NCI-H2196 (cell line): Measurements from ENCODE around the gene CENPP.
"Not testable (repeated sequence)": the region's sequence is repeated elsewhere in the genome, so short reads cannot be mapped to it uniquely, and the experiment has no call there.

Experiments used
- DNase-seq: peaks from one replicate; lab custom pipeline; 2025; ENCODE audit not compliant: unreplicated experiment; lab: John Stamatoyannopoulos, UW

The CENPP gene

DNA sequence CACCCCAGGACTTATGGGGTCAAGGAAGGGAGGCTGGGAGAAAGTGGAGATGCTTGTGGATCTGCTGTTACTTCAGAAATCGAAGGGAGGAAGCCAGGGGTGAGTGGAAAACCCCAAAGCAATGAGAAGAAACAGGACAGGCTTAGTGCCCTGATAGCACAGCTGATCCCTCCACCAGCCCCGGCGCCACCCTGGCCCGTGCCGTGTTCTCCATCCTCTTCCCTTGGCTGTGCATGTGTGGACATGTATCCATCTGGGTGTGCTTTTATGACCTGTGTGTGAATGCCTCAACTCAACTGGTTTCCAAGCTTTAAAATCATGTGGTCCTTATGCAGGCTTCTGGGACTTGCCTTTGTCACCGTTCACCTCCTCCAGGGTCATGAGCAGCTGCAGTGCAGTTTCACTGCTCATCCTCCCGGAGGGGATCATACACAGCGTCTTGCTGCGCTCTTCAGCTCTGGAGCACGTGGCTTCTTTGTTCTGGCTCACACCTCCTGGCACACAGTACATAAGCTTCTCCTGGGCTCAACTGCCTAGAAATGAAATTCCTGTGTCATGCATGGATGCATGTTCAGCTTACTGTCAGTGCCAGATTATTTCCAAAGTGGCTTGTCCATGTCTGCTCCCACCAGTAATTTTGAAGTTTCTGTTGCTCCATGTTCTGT, 286.0 kb downstream of the CENPP start:
- peak; percentile 7 for DNase-seq

DNA sequence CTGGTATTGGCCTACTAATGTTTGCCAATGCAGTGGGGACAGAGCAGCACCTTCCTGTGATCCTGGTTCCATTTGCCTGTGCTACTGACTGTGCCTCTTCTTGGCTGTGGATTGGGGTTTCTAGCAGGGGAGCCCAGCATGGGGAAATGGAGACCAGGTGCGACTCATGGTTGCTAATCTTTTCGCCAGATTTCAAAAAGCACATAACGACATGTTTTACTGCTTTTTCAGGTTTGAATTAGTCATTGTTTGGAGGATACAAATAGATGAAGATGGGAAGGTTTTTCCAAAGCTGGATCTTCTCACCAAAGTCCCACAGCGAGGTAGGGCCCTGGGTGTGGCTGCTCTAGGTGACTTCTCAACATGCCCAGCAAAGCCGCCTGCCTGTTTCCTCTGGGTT, 286.5 kb downstream of the CENPP start:
- DNase-seq: no peak

DNA sequence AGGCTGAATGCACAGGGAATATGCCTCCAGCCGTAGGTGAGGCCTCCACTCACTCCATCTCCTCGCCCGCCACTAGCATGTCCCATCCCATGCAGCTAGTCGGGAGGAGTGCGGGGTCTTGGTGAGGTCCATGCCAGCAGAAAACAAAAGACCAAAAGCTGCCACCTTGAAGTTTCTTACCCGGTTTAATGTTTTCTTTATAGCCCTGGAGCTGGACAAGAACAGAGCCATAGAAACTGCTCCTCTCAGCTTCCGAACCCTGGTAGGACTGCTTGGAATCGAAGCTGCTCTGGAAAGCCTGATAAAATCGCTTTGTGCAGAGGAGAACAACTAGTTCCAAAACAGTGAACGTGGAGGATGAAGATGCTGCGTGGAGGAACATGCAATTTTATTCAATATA, 287.1 kb downstream of the CENPP start:
- no peak for DNase-seq

DNA sequence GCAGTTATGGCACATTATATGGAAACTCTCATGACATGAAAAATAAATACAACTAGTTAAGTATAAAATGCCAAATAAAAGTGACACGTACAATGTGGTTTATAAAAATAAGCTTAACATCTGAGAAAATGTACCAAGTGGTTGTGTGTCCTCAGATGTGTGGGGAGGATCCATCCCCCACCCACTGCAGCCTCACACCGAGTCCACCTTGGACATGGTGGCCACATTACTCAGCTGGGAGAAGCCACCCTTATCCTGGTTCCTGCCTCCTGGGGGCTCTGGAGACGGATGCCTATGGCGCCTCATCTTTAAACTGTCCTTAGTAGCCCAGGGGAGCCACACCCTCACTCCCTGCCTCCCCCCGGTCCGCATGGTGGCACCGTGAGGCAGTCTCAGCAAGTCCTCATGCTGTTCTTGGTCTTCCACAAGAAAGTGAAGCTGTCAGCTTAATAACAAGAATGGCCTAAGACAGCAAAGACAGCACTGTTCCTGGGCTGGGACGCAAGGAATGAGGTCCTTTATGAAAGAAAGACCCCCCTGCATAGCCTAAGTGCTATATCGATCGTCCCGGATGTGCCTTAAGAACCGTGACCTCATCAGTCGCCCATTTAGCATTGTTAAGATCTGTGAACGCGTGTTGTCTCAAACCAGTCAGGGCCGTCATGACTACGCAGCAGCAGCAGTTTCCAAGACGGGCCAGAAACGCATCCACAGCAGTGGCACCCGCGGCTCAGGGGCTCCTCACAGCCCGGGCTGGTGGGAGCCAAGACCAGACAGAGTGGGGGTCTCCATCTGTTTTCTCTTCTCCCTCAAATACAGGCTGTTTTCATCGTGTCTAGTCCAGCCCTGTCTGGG, 287.7 kb downstream of the CENPP start:
- DNase-seq: no peak

DNA sequence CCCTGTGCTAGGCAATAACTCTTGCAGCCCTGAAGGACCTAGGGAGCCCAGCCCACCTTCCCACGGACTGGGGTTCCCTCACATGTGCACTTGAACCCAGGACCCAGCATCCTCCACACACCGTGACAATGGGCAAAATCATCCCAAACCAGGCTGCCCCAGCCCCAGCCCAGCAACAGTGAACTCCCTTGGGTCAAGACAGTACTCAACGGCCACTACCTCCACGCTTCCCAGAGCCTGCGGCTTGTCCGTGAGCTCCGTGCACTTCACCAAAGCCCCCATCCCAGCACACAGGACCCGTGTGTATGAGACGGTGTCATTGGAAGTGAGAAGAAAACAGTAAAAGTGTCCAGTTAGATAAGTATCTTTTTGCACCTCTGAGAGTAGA, 288.4 kb downstream of the CENPP start:
- DNase-seq: no peak

DNA sequence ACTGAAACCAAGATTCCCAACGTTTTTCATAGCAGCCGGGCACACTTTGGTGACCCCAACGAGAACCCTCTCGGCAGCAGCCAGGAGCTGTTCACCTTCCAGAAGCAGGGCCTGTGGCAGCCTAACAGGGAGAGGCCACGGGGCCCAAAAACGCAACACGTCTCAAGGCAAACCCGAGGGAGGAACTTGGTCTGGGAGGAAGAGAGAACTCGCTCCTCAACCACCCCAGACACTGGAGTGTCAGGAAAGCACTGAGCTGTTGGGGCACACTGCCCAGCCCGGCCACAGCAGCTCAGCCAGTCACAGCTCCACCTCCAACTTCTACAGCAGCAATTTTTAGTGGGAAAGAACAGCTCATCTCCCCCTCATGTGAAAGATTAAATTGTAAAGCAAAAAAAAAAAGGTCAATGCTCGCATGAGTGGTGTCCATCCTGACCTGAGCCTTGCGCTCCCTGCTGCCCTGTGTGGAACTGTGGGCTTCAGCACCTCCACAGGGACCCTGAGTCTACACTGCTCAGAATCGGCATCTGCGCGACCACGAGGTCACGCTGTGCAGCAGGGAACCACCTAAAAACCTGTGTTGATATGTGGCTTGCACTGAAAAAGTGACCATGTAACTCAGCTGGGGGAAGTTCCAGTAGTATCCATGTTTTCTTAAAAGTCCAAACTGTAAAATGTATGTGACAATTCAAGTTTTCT, 289.2 kb downstream of the CENPP start:
- no peak for DNase-seq

- DNase-seq: no peak
These were observed 290.0 kb downstream of the CENPP start for GRCh38 chr9:92615790-92616189.

DNA sequence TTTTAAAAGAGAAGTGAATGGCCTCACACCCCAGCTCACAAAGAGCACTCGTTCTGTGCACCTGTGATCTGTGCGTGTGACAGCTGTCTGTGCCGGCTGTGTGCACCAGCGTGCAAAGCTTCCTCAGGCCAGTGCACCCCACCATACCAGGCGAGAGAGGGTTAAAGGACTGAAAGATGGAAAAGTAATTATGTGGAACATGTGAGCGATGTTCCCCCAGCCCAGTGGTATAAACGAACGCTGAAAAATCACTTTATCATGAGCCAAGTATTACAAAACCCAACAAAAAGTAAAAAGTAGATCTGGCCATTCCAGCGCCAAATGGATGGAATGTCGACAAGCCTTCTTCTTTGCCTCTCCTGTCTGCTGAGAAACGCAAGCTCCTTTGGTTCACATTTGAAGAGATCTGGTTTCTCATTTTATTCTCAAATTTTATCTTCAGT, 290.5 kb downstream of the CENPP start:
- DNase-seq: no peak

- DNase-seq: no peak
These were observed 290.9 kb downstream of the CENPP start for GRCh38 chr9:92616655-92617111.

GRCh38 chr9:92617195-92617813, 291.6 kb downstream of the CENPP start:
- DNase-seq: no peak

DNA sequence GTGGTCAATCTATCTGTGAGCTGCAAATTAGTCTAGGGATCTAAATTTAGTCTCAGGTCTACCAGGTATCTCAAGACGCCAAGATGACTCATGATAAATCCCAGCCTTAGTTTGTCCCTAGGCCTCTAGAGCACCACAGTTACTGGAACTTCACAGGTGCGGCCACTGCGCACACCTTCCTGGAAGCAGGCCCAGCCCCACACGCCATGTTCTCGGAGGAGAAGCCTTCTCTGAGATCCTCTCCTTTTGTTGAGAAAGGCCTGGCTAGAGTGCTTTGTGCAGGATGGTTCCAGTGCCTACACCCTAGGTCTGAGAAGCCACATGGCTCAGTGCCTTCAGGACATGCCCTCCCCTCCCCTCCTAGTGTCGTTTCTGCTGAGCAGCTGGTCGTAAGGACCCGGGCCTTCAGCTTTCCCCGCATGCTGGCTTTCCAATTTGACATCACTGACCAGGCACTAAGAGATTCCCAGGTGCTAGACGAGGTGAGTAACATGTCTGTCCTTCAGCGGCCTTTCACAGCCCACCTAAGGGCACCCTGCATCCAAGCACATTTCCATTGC, 292.3 kb downstream of the CENPP start:
- no peak for DNase-seq

GRCh38 chr9:92618633-92619225, 293.0 kb downstream of the CENPP start:
- no peak for DNase-seq

- DNase-seq: no peak
These were observed 294.0 kb downstream of the CENPP start for GRCh38 chr9:92619601-92620300.

DNA sequence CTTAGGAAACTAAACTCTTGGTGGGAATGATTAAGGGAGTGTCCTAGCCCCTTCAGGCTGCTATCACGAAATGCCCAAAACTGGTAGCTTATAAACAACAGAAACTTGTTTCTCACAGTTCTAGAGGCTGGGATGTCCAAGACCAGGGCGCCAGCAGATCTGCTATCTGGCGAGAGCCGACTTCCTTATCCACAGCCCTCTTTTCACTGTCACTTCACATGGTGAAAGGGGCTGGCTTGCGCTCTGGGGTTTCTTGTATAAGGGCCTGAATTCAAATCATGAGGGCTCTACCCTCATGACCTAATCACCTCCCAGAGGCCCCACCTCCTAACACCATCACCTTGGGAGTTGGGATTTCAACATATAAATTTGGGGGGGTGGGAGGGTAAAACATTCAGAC, 295.1 kb downstream of the CENPP start:
- DNase-seq: no peak

GRCh38 chr9:92623936-92624335, 298.2 kb downstream of the CENPP start:
- DNase-seq: not testable (repeated sequence)

GRCh38 chr9:92626484-92626883, 300.7 kb downstream of the CENPP start:
- DNase-seq: no peak

GRCh38 chr9:92627651-92628050, 301.9 kb downstream of the CENPP start:
- no peak for DNase-seq

- no peak for DNase-seq
These were observed 305.9 kb downstream of the CENPP start for GRCh38 chr9:92631452-92632343.

- DNase-seq: no peak
These were observed 306.9 kb downstream of the CENPP start for GRCh38 chr9:92632641-92633040.
